Hepatocyte (in vitro differentiated cells): ENCODE results near the gene WDPCP. TPM values are rescaled to one million over a fixed set of nuclear protein-coding genes. Genes with fewer than 3 reads are reported as not detected.
"Not testable (repeated sequence)": the region's sequence is repeated elsewhere in the genome, so short reads cannot be mapped to it uniquely, and the experiment has no call there.

Source experiments
- DNase-seq: peaks from one replicate; pipeline ENCODE4 v3.0.0-alpha.2; 2016; ENCODE audit warnings: low spot score
- H2AFZ ChIP-seq: fragments of 200-600 bp; sonication (generic); 2 replicates; pipeline ENCODE4 v1.6.0; 2016; ENCODE audit warnings: antibody characterized with exemption, mild to moderate bottlenecking
- H3K27ac ChIP-seq: fragments of 200-600 bp; sonication (generic); 2 replicates; pipeline ENCODE4 v1.5.1; 2016; ENCODE audit warnings: mild to moderate bottlenecking
- H3K27me3 ChIP-seq: fragments of 200-600 bp; sonication (generic); 2 replicates; pipeline ENCODE4 v1.6.1; 2016
- H3K36me3 ChIP-seq: fragments of 200-600 bp; sonication (generic); replicated peaks from 2 replicates; pipeline ENCODE4 v1.5.1; 2016; ENCODE audit warnings: low read depth; ENCODE audit not compliant: insufficient read depth
- H3K4me1 ChIP-seq: fragments of 200-600 bp; sonication (generic); 2 replicates; pipeline ENCODE4 v1.5.1; 2016; ENCODE audit warnings: mild to moderate bottlenecking, moderate library complexity; ENCODE audit not compliant: insufficient read depth
- H3K4me2 ChIP-seq: fragments of 200-600 bp; sonication (generic); 2 replicates; pipeline ENCODE4 v1.6.0; 2016
- H3K4me3 ChIP-seq: fragments of 200-600 bp; sonication (generic); 2 replicates; pipeline ENCODE4 v1.5.1; 2016; ENCODE audit warnings: mild to moderate bottlenecking
- H3K79me2 ChIP-seq: fragments of 200-600 bp; sonication (generic); 2 replicates; pipeline ENCODE4 v1.6.0; 2017; ENCODE audit warnings: mild to moderate bottlenecking
- H3K9me2 ChIP-seq: fragments of 200-600 bp; sonication (generic); replicated peaks from 2 replicates; pipeline ENCODE4 v1.6.0; 2017; ENCODE audit warnings: mild to moderate bottlenecking; ENCODE audit not compliant: insufficient read depth
- H3K9me3 ChIP-seq: fragments of 200-600 bp; sonication (generic); 2 replicates; pipeline ENCODE4 v1.5.1; 2016; ENCODE audit warnings: low read depth, mild to moderate bottlenecking
- H4K20me1 ChIP-seq: fragments of 200-600 bp; sonication (generic); 2 replicates; pipeline ENCODE4 v1.6.0; 2016; ENCODE audit warnings: mild to moderate bottlenecking; ENCODE audit not compliant: insufficient read depth, poor library complexity, severe bottlenecking
- EZH2 ChIP-seq: fragments of 200-600 bp; sonication (generic); IDR thresholded peaks from 2 replicates; pipeline ENCODE4 v1.6.1; 2016; ENCODE audit warnings: antibody characterized with exemption, mild to moderate bottlenecking, borderline replicate concordance
- EZH2phosphoT487 ChIP-seq: fragments of 200-600 bp; sonication (generic); IDR thresholded peaks from one replicate; pipeline ENCODE4 v1.6.1; 2018; ENCODE audit warnings: antibody characterized with exemption, mild to moderate bottlenecking, low read depth, moderate library complexity; ENCODE audit not compliant: unreplicated experiment, severe bottlenecking
- WGBS: methylation state at CpG from one replicate; pipeline ENCODE4 v1.1.6; 2016; ENCODE audit warnings: low lambda C conversion rate; ENCODE audit errors: missing lambda C conversion rate; 5-methylcytosine and 5-hydroxymethylcytosine counted together
- polyA plus RNA-seq: library from polyadenylated mRNA; unstranded; fragments of >200 nt; fragmentation: Nextera tagmentation; extraction: Ambion mirVana; gene quantifications from 2 replicates; pipeline ENCODE4 v1.2.1, GENCODE V29; 2016
- total RNA-seq: library from RNA; depleted of rRNA; stranded (reverse); fragments of >200 nt; gene quantifications from 2 replicates; pipeline ENCODE4 v1.2.3, GENCODE V29; 2014
- TF ChIP-seq, protein P1 (sequence below): fragments of 200-600 bp; sonication (generic); IDR thresholded peaks from 2 replicates; pipeline ENCODE4 v1.5.1; 2016; ENCODE audit warnings: antibody characterized with exemption, mild to moderate bottlenecking; ENCODE audit not compliant: poor library complexity

Gene WDPCP
- total and polyA plus RNA-seq, 2 experiments from 2014 or later, result 4.9 to 12.8 TPM

DNA sequence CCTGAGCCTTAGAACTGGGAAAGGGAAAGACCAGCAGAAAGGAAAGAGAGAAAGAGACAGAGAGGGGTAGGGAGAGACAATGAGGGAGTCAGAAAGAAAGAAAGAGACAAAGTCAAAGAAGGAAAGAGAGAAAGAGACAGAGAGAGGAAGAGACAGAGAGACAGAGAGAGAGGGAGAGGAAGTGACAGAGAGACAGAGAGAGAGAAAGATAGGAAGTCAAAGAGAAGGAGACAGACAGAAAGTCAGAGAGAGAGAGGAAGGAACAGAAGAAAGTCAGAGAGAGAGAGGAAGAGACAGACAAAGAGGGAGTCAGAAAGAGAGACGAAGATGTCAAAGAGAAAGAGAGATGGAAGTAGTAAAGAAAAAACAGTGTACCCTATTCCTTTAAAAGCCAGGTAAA lies 261.8 kb downstream of the WDPCP start:
- H3K4me1 ChIP-seq, result no peaks in the 10 kb centered on the region
- WGBS, result 100% methylated on average over 1 of the region's 1 CpG
- H3K27ac ChIP-seq, result no peak overlapping the region
- no peaks in the 10 kb centered on the region for H3K27me3 ChIP-seq
- no peaks in the 10 kb centered on the region for H4K20me1 ChIP-seq
- H3K4me3 ChIP-seq, result no peak overlapping the region
- TF ChIP-seq EZH2, result no peak
- TF ChIP-seq EZH2phosphoT487, result no peak
- TF ChIP-seq, protein P1, sequence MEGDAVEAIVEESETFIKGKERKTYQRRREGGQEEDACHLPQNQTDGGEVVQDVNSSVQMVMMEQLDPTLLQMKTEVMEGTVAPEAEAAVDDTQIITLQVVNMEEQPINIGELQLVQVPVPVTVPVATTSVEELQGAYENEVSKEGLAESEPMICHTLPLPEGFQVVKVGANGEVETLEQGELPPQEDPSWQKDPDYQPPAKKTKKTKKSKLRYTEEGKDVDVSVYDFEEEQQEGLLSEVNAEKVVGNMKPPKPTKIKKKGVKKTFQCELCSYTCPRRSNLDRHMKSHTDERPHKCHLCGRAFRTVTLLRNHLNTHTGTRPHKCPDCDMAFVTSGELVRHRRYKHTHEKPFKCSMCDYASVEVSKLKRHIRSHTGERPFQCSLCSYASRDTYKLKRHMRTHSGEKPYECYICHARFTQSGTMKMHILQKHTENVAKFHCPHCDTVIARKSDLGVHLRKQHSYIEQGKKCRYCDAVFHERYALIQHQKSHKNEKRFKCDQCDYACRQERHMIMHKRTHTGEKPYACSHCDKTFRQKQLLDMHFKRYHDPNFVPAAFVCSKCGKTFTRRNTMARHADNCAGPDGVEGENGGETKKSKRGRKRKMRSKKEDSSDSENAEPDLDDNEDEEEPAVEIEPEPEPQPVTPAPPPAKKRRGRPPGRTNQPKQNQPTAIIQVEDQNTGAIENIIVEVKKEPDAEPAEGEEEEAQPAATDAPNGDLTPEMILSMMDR, result no peak
- H3K36me3 ChIP-seq, result no peaks in the 10 kb centered on the region
- no peak overlapping the region for H2AFZ ChIP-seq
- no peak for DNase-seq
- no peaks in the 10 kb centered on the region for H3K9me2 ChIP-seq
- no peaks in the 10 kb centered on the region for H3K79me2 ChIP-seq
- H3K9me3 ChIP-seq, result no peaks in the 10 kb centered on the region
- no peak overlapping the region for H3K4me2 ChIP-seq

DNA sequence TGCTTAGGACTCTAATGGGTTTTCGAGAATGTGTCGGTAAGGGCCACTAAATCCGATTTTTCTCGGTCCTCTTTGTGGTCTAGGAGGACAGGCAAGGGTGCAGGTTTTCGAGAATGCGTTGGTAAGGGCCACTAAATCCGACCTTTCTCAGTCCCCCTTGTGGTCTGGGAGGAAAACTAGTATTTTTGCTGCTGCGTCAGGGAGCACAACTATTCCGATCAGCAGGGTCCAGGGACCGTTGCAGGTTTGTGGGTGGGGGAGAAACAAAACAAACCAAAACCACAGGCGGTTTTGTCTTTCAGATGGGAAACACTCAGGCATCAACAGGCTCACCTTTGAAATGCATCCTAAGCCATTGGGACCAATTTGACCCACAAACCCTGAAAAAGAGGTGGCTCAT lies 264.6 kb downstream of the WDPCP start:
- not testable (repeated sequence) for H3K9me2 ChIP-seq, H3K27ac ChIP-seq, H3K4me2 ChIP-seq, H3K27me3 ChIP-seq, H4K20me1 ChIP-seq, H3K79me2 ChIP-seq, H3K36me3 ChIP-seq, H3K4me1 ChIP-seq, DNase-seq, H2AFZ ChIP-seq, H3K4me3 ChIP-seq, H3K9me3 ChIP-seq
- 44% methylated on average over 11 of the region's 11 CpGs for whole genome bisulfite sequencing

DNA sequence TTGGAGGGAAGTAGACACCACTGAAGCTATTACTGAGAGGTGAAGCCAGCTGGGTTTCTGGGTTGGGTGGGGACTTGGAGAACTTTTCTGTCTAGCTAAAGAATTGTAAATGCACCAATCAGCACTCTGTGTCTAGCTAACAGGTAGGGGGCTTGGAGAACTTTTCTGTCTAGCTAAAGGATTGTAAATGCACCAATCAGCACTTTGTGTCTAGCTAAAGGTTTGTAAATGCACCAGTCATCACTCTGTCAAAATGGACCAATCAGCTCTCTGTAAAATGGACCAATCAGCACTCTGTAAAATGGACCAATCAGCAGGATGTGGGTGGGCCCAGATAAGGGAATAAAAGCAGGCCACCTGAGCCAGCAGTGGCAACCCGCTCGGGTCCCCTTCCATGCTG lies 266.3 kb downstream of the WDPCP start:
- H3K79me2 ChIP-seq, DNase-seq, H3K4me1 ChIP-seq, H3K9me2 ChIP-seq, H3K4me2 ChIP-seq, H4K20me1 ChIP-seq, H2AFZ ChIP-seq, H3K36me3 ChIP-seq, H3K27ac ChIP-seq, H3K27me3 ChIP-seq, H3K9me3 ChIP-seq, H3K4me3 ChIP-seq: not testable (repeated sequence)
- WGBS, result 78% methylated on average over 2 of the region's 2 CpGs

DNA sequence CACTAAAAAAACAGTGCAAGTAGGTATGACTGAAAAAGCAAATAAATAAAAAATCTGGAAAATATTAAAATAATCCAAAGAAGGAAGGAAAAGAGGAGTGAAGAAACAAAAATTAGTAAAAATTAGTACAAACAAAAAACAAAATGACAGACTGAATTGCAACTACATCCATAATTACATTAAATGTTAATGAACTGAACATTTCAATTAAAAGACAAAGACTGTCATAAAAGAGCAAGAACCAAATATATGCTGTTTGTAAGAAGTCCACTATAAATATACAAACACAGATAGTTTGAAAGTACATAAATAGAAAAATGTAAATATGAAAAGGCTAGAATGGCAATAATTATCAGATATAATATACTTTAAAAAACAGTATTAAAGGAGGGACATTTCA lies 267.6 kb downstream of the WDPCP start:
- no peak overlapping the region for H3K27ac ChIP-seq
- no peak overlapping the region for H2AFZ ChIP-seq
- TF ChIP-seq, protein P1, result no peak
- no peak for TF ChIP-seq EZH2phosphoT487
- no peak for TF ChIP-seq EZH2
- H3K9me3 ChIP-seq, result no peaks in the 10 kb centered on the region
- no peak overlapping the region for H3K4me3 ChIP-seq
- DNase-seq, result no peak
- no peaks in the 10 kb centered on the region for H3K79me2 ChIP-seq
- no peaks in the 10 kb centered on the region for H3K4me1 ChIP-seq
- no peaks in the 10 kb centered on the region for H3K36me3 ChIP-seq
- no peaks in the 10 kb centered on the region for H4K20me1 ChIP-seq
- H3K9me2 ChIP-seq, result no peaks in the 10 kb centered on the region
- H3K27me3 ChIP-seq, result no peaks in the 10 kb centered on the region
- no peak overlapping the region for H3K4me2 ChIP-seq

DNA sequence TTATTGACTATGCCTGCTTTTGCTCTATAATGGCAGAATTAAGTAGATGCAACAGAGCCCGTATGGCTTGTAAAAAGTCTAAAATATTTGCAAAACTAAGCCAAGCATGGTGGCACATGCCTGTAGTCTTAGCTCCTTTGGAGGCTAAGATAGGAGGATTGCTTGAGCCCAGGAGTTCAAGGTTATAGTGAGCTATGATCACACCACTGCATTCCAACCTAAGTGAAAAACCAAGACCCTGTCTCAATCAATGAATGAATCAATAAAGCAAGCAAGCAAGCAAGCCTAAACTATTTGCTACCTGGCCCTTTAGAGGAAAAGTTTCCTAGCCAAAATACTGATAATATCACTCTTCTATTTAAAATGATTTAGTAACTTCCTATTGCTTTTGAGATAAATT lies 277.7 kb downstream of the WDPCP start:
- H3K9me3 ChIP-seq, result no peaks in the 10 kb centered on the region
- no peaks in the 10 kb centered on the region for H3K36me3 ChIP-seq

More for the DNA sequence above, 277.7 kb downstream of the WDPCP start:
- TF ChIP-seq EZH2, result no peak
- TF ChIP-seq EZH2phosphoT487, result no peak
- TF ChIP-seq, protein P1, result no peak
- no peaks in the 10 kb centered on the region for H3K79me2 ChIP-seq
- H3K27ac ChIP-seq, result no peak overlapping the region
- H3K27me3 ChIP-seq, result no peaks in the 10 kb centered on the region
- H4K20me1 ChIP-seq, result no peaks in the 10 kb centered on the region
- H3K4me1 ChIP-seq, result no peaks in the 10 kb centered on the region
- H2AFZ ChIP-seq, result no peak overlapping the region
- DNase-seq, result no peak
- no peak overlapping the region for H3K4me3 ChIP-seq
- no peak overlapping the region for H3K4me2 ChIP-seq
- WGBS, result 85% methylated on average over 1 of the region's 1 CpG
- H3K9me2 ChIP-seq, result no peaks in the 10 kb centered on the region
